DOHH2 (cell line): ENCODE results near the gene SPTBN4.
A peak's percentile ranks its signal among the peaks of the same experiment; 100 is the strongest.

Source experiments
- H3F3A ChIP-seq: fragments of 200-600 bp; sonication (generic), shearing (Covaris generic); 2 replicates; pipeline ENCODE4 v1.6.0; 2016; ENCODE audit warnings: antibody characterized with exemption, mild to moderate bottlenecking; ENCODE audit not compliant: control insufficient read depth, insufficient read depth
- H3K27ac ChIP-seq: fragments of 200-600 bp; sonication (generic); 2 replicates; pipeline ENCODE4 v1.5.1; 2014; ENCODE audit warnings: low read depth, mild to moderate bottlenecking, low read length, moderate library complexity
- H3K27me3 ChIP-seq: fragments of 200-600 bp; sonication (generic); 2 replicates; pipeline ENCODE4 v1.6.1; 2014; ENCODE audit warnings: mild to moderate bottlenecking, low read length, mixed read lengths; ENCODE audit not compliant: control insufficient read depth
- H3K36me3 ChIP-seq: fragments of 200-600 bp; sonication (generic); 2 replicates; pipeline ENCODE4 v1.6.1; 2014; ENCODE audit warnings: mild to moderate bottlenecking, low read length, moderate library complexity, mixed read lengths; ENCODE audit not compliant: control insufficient read depth
- H3K4me1 ChIP-seq: fragments of 200-600 bp; sonication (generic); 2 replicates; pipeline ENCODE4 v1.6.1; 2014; ENCODE audit warnings: mild to moderate bottlenecking, low read length, mixed read lengths; ENCODE audit not compliant: control insufficient read depth
- H3K4me2 ChIP-seq: fragments of 200-600 bp; sonication (generic); 2 replicates; pipeline ENCODE4 v1.6.0; 2014; ENCODE audit warnings: mild to moderate bottlenecking, low read length, moderate library complexity
- H3K4me3 ChIP-seq: fragments of 200-600 bp; sonication (generic); 2 replicates; pipeline ENCODE4 v1.5.1; 2014; ENCODE audit warnings: mild to moderate bottlenecking, low read length, mixed read lengths
- H3K79me2 ChIP-seq: fragments of 200-600 bp; sonication (generic); 2 replicates; pipeline ENCODE4 v1.6.1; 2014; ENCODE audit warnings: mild to moderate bottlenecking, low read length, mixed read lengths; ENCODE audit not compliant: control insufficient read depth
- H3K9me2 ChIP-seq: fragments of 200-600 bp; sonication (generic); replicated peaks from 2 replicates; pipeline ENCODE4 v1.6.1; 2014; ENCODE audit warnings: mild to moderate bottlenecking, low read length, mixed read lengths; ENCODE audit not compliant: control insufficient read depth
- H3K9me3 ChIP-seq: fragments of 200-600 bp; sonication (generic); 2 replicates; pipeline ENCODE4 v1.6.1; 2014; ENCODE audit warnings: antibody characterized with exemption, low read length, mixed read lengths; ENCODE audit not compliant: control insufficient read depth, insufficient read depth
- H4K20me1 ChIP-seq: fragments of 200-600 bp; sonication (generic); 2 replicates; pipeline ENCODE4 v1.6.0; 2014; ENCODE audit warnings: low read depth, mild to moderate bottlenecking, antibody characterized with exemption, low read length, moderate library complexity; ENCODE audit not compliant: control insufficient read depth, insufficient read depth
- EZH2phosphoT487 ChIP-seq: fragments of 200-600 bp; sonication (generic); IDR thresholded peaks from 2 replicates; pipeline ENCODE4 v1.6.1; 2017; ENCODE audit warnings: borderline replicate concordance, mild to moderate bottlenecking, antibody characterized with exemption, low read length, moderate library complexity, mixed read lengths
- TF ChIP-seq, protein P1 (sequence below): fragments of 200-600 bp; sonication (generic); IDR thresholded peaks from one replicate; pipeline ENCODE4 v1.5.1; 2014; ENCODE audit warnings: antibody characterized with exemption, mild to moderate bottlenecking, low read depth, low read length; ENCODE audit not compliant: poor library complexity, severe bottlenecking

SPTBN4 gene

GRCh38 chr19:40441719-40442253 lies 25.0 kb upstream of the SPTBN4 start:
- Histone ChIP-seq H3K27me3 (no peaks in the 10 kb centered on the region), H3K79me2 (peaks cover 35% of the 10 kb centered on the region), H3K4me1 (peaks cover 18% of the 10 kb centered on the region), H4K20me1 (no peaks in the 10 kb centered on the region), H3K27ac (peak overlapping the region; percentile 85), H3K9me3 (no peaks in the 10 kb centered on the region), H3F3A (peaks cover 5% of the 10 kb centered on the region), H3K4me2 (peak overlapping the region; percentile 97), H3K9me2 (no peaks in the 10 kb centered on the region), H3K4me3 (peak overlapping the region; percentile 97), H3K36me3 (peaks cover 32% of the 10 kb centered on the region)
- TF ChIP-seq, protein P1, sequence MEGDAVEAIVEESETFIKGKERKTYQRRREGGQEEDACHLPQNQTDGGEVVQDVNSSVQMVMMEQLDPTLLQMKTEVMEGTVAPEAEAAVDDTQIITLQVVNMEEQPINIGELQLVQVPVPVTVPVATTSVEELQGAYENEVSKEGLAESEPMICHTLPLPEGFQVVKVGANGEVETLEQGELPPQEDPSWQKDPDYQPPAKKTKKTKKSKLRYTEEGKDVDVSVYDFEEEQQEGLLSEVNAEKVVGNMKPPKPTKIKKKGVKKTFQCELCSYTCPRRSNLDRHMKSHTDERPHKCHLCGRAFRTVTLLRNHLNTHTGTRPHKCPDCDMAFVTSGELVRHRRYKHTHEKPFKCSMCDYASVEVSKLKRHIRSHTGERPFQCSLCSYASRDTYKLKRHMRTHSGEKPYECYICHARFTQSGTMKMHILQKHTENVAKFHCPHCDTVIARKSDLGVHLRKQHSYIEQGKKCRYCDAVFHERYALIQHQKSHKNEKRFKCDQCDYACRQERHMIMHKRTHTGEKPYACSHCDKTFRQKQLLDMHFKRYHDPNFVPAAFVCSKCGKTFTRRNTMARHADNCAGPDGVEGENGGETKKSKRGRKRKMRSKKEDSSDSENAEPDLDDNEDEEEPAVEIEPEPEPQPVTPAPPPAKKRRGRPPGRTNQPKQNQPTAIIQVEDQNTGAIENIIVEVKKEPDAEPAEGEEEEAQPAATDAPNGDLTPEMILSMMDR: no peak
- no peak for TF ChIP-seq EZH2phosphoT487

- Histone ChIP-seq H4K20me1 (no peaks in the 10 kb centered on the region), H3K36me3 (peaks cover 32% of the 10 kb centered on the region), H3K79me2 (peaks cover 35% of the 10 kb centered on the region), H3K9me3 (no peaks in the 10 kb centered on the region), H3K27me3 (no peaks in the 10 kb centered on the region), H3K9me2 (no peaks in the 10 kb centered on the region), H3K27ac (peak overlapping the region; percentile 85), H3F3A (peaks cover 5% of the 10 kb centered on the region), H3K4me3 (peak overlapping the region; percentile 97), H3K4me2 (peak overlapping the region; percentile 97), H3K4me1 (peaks cover 18% of the 10 kb centered on the region)
- TF ChIP-seq, protein P1: no peak
- TF ChIP-seq EZH2phosphoT487: no peak
Measured at GRCh38 chr19:40442328-40443130, 24.3 kb upstream of the SPTBN4 start.

- peak overlapping the region; percentile 97 for H3K4me2 ChIP-seq
- H4K20me1 ChIP-seq: no peaks in the 10 kb centered on the region
- peaks cover 35% of the 10 kb centered on the region for H3K79me2 ChIP-seq
- H3K9me2 ChIP-seq: no peaks in the 10 kb centered on the region
- peak overlapping the region; percentile 97 for H3K4me3 ChIP-seq
- H3K9me3 ChIP-seq: no peaks in the 10 kb centered on the region
- peaks cover 5% of the 10 kb centered on the region for H3F3A ChIP-seq
- peaks cover 32% of the 10 kb centered on the region for H3K36me3 ChIP-seq
- H3K27ac ChIP-seq: peak overlapping the region; percentile 89
- no peak for TF ChIP-seq EZH2phosphoT487
- TF ChIP-seq, protein P1: no peak
- no peaks in the 10 kb centered on the region for H3K27me3 ChIP-seq
- H3K4me1 ChIP-seq: peaks cover 18% of the 10 kb centered on the region
Measured at GRCh38 chr19:40443131-40443999, 23.4 kb upstream of the SPTBN4 start.
